Panc1 (cell line): ENCODE measurements around the gene AURKB.

Source experiments
- CTCF ChIP-seq: fragments of 450-650 bp; IDR thresholded peaks from 2 replicates; pipeline ENCODE4 v1.5.1; 2017; ENCODE audit warnings: mild to moderate bottlenecking
- POLR2AphosphoS5 ChIP-seq: IDR thresholded peaks from 2 replicates; pipeline ENCODE4 v1.6.1; 2012; ENCODE audit warnings: mild to moderate bottlenecking, low read depth, low read length, moderate library complexity
- SIN3A ChIP-seq: IDR thresholded peaks from 2 replicates; pipeline ENCODE4 v1.6.1; 2012; ENCODE audit warnings: low read depth, mild to moderate bottlenecking, low read length, moderate library complexity, borderline replicate concordance; ENCODE audit not compliant: insufficient read depth

DNA sequence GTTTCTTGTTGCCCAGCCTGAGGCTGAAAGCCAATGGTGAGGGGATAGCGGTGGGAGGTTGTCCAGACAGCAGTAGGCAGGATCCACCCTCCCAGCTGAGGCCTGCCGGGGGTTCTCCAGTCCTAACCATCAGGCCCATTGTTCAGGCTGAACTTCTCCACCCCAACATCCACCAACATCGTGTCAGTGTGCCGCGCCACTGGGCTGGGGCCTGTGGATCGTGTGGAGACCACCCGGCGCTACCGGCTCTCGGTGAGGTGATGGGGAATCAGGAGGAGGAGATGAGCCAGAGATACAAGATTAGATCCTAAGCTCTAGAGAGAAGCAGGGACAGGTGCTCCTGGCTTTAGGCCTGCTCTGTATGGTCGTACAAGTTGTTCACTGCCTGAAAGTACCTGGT, 44.5 kb upstream of the AURKB start:
- TF ChIP-seq CTCF (no peak), POLR2AphosphoS5 (no peak), SIN3A (no peak)
